ENCODE data around the gene TSPAN5.

GRCh38 chr4:98490251-98490650 is 168.2 kb downstream of the TSPAN5 start:
- TF ChIP-seq, protein P1, sequence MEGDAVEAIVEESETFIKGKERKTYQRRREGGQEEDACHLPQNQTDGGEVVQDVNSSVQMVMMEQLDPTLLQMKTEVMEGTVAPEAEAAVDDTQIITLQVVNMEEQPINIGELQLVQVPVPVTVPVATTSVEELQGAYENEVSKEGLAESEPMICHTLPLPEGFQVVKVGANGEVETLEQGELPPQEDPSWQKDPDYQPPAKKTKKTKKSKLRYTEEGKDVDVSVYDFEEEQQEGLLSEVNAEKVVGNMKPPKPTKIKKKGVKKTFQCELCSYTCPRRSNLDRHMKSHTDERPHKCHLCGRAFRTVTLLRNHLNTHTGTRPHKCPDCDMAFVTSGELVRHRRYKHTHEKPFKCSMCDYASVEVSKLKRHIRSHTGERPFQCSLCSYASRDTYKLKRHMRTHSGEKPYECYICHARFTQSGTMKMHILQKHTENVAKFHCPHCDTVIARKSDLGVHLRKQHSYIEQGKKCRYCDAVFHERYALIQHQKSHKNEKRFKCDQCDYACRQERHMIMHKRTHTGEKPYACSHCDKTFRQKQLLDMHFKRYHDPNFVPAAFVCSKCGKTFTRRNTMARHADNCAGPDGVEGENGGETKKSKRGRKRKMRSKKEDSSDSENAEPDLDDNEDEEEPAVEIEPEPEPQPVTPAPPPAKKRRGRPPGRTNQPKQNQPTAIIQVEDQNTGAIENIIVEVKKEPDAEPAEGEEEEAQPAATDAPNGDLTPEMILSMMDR (IDR thresholded peaks at IDR 0.05): no peak
- no peak for TF ChIP-seq EP300 (IDR thresholded peaks at IDR 0.05)

All from stomach (tissue), 4 donors.